GM18502 (cell line): Measurements from ENCODE around the gene DENND2D.

Experiments
- ATAC-seq: cut with Tn5 transposase; IDR thresholded peaks from one replicate; pipeline ENCODE4 v1.9.1; 2021; ENCODE audit warnings: mild to moderate bottlenecking; ENCODE audit not compliant: unreplicated experiment, poor library complexity

DENND2D gene, protein sequence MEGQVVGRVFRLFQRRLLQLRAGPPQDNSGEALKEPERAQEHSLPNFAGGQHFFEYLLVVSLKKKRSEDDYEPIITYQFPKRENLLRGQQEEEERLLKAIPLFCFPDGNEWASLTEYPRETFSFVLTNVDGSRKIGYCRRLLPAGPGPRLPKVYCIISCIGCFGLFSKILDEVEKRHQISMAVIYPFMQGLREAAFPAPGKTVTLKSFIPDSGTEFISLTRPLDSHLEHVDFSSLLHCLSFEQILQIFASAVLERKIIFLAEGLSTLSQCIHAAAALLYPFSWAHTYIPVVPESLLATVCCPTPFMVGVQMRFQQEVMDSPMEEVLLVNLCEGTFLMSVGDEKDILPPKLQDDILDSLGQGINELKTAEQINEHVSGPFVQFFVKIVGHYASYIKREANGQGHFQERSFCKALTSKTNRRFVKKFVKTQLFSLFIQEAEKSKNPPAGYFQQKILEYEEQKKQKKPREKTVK

DNA sequence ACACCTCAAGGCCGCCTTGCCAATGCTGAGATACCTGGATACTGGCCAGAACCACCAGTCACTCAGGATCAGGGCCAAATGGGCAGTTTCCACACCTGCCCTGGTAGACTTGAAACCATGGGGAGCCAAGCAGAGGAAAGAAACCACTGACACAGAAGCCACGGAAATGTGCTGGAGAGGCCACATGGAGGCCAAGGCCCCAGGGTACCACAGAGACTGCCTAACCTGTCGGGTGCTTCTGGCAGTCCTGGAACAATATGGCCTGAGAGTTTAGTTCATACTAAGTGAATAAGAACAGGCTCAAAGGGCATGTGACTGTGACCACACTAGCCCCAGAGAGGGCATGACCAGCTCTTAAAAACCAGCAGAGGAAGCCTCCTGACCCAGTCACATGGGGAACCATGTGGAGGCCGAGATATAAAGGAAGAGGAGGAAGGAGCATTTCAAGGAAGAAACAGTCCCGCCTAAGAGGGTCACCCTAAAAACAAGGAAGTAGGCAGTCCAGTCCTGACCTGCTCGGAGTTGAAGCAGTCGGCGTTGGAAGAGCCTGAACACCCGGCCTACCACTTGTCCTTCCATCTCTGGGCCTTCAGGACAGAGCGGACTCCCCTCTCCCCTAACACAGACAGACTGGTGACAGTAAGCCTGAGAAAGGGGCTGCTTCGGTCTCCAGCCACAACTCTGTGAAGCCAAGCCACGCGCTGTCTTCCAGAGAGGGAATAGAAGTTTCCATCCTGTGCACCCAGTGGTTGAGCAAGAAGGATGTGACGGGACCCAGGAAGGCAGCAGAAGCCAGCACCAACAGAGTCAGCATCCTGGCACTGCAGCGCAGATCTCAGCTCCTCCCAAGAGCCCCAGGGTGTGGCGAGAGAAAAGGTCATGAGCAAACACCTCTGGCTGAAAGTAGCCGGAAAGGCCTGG is at the start of gene DENND2D:
Gene DENND2D (minus strand): TSS at position 766 of the 921 bp plus-strand sequence. CDS start 187 bp downstream, at position 579.
- no peak for ATAC-seq

DNA sequence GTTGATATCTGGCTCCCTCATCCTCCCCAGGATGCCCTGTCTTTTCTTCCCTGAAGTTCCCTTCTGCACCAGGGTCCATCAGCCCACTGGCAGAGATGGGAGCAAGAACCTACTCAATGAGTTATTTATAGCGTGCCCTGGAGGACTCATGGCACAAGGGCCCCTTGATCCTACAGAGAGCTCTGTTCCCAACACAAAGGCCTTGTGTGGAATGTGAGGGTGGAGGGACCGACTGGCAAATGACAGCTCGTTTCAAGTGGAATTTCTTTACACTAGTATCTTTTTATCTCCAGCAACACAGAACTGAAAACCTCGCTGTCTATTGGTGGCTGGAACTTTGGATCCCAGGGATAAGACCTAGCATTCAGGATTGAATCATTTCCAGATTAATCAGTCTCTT is 49.5 kb upstream of the DENND2D start:
- no peak for ATAC-seq

DNA sequence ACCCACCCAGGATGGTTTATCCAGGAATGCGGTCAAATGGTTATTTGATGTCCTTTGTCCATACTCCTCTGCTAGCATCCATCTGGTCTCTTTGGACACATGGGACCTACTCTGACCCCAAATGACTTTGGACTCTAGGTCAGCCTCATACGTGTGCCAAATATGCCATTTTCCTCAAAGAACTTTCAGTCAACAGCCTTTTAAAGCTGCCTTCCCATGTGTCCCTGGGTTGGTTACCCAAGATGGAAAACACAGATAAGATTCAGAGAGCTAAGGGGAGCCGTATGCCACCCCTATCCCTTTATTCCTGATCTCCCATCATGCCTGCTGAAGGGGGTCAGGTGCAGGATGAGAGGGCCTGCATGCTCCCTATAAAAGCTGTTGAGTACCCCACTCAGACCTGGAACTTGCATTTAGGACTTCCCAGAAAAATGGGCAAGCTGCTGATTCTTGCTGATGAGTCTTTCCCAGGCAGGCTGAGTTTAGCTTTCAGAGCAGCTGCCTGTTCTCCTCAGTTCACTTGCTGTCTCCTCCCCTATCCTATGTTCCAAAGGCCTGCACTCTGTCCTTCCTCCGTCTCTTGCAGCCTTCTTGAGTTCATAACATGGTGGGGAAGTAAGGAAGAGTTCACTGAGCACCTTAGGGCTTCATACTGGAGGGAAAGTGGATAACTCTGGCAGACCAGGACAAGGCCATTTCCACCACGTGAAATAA is 46.8 kb upstream of the DENND2D start:
- ATAC-seq, result no peak

DNA sequence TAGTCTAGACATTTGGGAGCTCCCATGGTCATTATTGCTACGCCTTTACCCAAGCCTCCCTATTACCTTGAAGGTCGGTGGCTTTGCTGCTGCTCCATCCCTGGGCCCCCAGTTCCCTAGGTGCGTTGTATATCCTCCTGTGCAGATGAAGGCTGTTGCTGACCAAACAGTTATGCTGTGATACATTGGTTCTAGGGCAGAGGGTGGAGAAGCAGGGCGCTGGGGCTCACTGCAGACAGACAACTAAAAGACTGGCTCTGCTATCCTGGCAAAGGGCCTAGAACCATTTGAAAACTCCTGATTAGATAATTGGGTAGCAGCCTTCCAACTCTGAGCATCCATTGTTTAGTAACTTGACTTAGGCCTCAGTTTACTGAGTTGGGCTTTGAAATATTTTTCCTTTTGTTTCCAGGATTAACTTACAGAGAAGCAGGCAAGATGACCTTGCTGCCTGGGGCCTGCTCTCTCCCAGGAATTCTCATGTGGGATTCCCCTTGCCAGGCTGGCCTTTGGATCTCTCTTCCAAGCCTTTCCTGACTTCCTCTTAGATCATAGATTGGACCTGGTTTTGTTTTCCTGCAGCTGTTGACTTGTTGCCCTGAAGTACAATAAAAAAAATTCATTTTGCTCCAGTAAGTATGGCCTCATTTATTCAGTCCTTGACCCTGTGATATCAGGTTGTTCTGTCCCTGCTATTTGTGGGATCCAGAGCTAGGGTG is 42.5 kb upstream of the DENND2D start:
- ATAC-seq, result no peak

DNA sequence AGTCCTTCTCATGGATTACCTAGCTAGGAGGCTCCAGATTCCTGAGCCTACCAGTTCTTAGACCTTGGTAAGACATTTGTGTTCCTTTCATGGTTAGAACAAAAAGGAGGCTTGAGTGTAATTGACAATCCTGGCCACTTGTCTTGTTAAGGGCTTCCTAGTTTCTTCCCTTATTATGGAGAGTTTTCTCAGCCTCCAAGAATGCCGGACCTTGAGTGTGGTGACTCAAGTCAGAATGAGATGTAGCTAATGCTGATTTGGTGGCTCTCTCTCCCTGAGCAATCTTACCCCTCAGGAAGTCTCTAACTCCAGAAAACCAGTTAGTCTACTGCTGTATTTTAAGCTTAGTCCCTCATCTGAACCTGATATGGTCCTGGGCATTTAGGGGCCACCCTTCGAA is 41.4 kb upstream of the DENND2D start:
- ATAC-seq, result no peak

DNA sequence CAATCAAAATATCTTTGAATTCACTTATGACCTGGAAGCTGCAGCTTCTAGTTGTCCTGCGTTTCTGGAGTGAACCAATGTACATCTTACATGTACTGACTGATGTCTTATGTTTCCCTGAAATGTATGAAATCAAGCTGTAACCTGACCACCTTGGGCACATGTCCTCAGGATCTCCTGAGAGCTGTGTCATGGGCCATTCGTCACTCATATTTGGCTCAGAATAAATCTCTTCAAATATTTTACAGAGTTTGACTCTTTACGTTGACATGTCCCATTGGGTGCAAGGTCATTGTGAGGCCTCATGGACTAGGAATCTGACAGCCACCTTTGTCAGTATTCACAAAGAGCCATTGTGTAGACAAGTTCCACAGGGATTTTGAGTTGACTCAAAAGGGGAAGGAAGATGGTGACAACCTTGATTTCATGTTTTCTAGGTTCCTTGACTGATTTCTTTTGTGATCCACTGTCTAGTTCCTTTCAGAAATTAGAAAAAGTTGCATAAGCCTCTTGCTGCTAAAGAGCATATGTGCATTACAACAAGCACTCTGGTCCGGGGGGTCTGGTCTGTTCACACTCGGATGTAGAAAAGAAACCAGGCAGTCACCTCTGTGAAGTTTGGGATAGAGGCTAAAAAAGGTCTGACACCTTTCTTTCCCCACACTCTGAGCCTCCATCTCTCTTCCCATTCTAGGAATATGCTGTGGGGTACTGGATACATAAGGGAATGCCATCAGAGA is 37.8 kb upstream of the DENND2D start:
- ATAC-seq, result no peak

DNA sequence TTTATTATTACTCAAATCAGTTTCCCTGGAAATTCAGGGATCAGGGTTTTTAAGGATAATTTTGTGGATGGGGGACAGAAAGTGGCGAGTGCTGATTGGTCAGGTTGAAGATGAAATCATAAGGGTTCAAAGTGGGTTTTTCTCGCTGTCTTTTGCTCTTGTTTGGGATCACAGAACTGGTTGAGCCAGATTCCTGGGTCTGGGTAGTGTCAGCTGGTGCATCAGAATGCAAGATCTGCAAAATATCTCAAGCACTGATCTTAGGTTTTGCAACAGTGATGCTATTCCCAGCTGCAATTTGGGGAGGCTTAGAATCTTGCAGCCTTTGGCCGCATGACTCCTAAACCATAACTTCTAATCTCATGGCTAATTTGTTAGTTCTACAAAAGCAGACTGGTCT is 36.4 kb upstream of the DENND2D start:
- ATAC-seq, result no peak

DNA sequence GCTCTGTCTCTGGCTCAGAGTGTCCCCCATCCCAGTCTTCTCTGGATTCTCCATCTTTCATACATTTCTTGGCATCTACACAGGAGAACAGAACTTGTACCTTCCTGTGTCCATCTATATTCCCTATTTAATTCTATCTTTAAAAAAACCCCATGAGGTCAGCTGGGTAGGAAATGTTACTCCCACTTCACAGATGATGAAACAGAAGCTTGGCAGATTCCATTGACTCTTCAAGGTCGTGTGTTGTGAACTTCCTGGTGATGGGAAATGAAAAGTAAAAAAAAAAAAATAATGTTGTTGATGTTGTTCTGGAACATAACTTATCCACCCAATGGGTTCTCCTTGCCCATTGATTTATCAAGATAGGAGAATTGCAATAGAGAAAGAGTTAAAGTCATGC is 35.9 kb upstream of the DENND2D start:
- no peak for ATAC-seq

DNA sequence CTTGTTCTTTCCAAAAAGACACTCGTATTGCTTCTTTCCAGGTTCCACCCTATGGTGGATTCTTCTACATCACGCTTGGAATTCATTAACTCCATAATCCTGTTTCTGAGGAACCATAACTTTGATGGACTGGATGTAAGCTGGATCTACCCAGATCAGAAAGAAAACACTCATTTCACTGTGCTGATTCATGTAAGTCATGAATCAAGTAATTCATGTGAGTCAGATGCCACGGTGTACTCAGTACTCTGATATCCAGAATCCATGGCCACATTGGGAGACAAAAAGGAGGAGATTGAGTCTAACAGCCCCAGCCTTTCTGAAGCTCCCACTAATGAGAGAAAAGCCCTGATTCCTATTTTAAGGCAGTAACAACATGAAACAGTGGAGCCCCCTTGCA is 34.4 kb upstream of the DENND2D start:
- ATAC-seq, result no peak

DNA sequence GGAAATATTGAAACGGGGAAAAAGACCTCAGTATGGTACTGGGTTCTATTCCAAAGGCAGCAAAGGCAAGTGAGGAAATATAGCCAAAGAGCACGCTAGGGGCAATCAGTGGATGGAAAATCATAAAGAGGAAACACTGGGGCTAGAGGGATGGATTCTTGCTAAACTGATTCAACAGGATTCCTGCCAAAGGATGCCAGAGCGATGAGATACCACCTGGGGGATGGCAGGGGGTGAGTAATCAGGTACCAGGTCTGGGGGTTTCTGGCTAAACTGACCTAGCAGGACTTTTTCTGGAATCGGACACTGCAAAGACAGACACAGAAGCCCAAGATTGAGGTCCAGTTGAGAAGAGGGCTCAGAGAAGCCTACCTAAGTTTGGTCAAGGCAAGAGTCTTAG is 33.8 kb upstream of the DENND2D start:
- ATAC-seq, result no peak

DNA sequence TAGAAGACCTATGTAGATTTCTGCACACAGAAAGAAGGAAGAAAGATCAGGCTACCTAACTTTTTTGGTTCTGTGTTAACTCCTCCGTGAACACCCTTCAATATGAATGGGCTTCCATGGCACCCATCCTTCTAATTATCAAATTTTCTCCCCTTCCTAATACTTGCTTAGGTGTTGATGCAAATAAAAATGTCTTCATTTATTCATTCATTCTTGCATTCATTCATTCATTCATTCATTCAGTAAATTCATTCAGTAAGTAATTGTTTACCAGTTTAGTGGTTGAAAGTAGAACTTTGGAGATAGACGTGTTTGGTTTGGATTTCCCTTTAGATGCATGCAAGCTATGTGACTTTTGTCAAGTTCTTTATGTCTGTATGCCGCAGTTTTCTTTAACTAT is 31.7 kb upstream of the DENND2D start:
- no peak for ATAC-seq

DNA sequence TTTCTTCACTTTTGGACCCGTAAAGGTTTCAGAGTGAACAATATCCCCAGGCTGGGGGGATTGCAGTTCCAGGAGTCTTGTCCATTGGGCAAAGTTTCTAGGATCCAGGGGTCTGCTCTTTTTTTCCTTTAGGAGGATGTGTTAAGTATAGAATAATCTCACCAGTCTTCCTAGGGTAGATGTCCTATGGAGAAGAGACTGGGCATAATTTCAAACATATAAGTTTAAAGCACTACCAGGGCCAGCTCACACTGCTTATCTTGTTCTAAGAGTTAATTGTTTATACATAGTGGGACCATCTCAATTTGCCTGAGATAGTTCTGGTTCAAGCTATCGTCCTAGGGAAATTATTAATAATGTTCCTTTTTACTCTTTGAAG is 28.3 kb upstream of the DENND2D start:
- no peak for ATAC-seq

DNA sequence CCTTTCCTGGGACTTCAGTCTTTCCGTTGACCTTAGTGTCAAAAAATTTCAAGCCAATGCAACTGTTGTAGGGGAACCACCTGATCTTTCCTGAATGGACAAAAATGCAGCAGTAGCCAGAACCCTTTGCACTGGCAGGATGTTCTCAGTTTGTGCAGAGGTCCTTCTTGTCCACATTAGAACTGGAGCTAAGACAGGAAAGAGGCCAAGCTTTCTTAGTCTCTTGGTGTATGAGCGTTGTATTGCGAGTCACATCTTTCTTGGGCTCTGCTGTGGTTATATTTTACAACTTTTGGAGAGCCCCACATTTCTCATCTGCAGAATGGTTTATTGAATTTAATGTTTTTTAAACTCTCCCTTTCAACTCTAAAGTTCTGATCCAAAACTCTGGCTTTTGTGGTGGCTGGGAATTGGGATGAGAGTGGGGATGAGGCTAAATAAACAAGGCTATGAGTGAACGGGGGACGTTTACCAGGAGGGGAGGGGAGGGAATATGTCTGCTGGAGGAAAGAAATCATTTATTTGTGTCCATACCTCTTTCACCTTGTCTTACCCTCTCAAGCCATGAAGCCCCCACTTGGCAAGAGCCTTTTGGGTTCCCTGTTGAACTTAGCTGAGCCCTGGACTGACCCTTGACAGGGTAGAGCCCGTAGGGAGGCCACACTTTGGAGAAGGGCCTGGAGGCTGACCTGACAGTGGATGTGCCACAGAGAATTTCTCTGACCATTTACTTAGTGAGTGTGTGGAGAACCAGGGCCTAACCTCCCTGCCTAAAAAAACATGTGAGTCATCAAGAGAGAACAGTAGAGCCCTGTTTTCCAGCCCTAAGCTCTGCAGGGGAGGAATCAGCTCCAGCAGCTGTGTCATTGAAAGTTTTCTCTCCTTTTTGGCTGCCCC is 27.7 kb upstream of the DENND2D start:
- ATAC-seq, result no peak

DNA sequence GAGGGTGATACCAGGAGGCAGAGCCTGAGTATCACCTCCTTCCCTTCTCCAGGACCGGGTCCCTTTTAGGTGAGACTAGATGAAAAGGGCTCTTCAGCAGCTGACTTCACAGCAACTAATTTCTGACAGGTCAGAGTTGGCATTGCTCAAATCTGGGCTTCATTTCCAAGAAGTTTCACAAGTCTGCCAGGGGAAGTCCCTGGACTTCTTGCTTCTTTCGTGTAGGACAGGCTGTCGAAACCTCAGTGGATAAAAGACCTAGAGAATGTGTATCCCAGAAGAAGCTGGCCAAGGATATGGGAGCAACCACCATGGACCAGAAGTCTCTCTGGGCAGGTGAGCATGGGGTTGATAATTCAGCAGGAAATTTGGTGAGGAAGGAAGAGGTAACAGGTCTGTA is 27.0 kb upstream of the DENND2D start, which contains the start of gene CHI3L2:
Gene CHI3L2 (plus strand): TSS at position 280 of the 400 bp plus-strand sequence. CDS start 17 bp downstream, at position 297.
- no peak for ATAC-seq

DNA sequence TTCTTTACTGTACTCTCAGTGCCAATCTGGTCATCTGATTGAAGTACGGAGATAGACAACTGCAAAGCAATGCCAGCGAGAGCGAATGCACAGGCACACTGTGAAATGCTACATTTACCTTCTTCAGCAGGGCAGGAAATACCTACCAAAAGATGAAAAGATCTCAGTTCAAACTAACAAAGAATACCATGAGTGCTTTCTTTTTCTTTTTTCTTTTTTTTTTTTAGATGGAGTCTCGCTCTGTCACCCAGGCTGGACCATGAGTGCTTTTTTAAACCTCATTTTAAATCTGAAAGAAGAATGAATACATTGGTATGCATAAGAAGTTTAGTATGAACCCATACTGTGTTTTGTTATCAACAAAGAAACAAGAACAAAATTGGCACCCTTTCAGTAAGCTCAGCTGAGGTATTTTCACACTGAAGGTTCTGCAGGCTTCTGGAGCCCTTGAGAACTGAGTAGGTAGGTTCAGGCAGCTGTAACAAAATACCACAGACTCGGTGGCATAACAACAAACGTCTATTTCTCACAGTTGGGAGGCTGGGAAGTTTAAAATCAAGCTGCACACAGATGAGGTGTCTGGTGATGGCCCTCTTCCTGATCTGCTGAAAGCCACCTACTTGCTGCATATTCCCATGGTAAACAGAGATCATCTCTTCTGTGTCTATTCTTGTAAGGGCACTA is 25.4 kb upstream of the DENND2D start:
- ATAC-seq, result no peak

DNA sequence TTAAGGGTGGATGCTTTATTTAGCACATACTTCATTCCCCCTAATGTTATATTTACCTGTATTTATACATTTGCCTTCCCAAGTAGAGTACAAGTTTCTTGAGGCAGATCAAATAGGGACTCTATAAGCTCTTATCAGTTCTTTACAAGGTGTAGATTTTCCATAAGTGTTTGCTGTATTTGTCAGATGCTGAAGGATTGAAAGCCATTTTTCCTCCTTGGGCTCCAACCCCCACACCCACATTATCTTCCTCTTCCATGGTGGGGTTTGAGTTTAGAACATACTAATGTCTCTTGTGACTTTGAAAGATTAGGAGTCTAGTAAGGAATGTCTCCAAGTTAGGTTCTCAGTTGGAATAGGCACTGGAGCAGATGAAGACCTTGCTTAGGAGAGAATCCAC is 24.6 kb upstream of the DENND2D start:
- no peak for ATAC-seq

DNA sequence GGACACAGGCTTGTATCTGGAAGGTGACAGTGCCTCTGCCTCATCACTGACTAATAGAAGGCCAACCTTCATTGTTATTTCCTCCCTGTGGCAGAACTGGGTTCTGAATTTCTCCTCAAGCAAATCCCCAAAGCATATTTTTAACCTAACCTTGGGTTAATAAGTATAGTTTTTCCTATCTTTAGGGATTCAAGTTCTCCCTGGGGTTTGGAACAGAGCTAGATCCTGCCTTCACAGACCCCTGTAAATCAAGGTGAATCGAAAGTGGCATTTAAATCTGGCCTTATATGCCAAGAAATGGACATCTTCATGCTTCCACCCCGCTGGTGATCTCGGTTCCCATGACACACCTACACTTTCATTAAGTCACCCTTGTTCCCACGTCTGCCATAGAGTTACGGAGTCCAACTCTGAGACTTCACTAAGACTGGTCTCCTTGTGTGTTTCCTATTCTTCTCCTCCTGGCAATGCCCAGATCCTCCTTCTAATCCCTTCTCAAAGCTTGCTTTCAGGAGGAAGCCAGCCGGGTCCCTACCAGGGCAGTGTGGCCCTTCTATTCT is 22.8 kb upstream of the DENND2D start:
- no peak for ATAC-seq
